ENCODE measurements around the gene KLHL15. TPM values are rescaled to one million over a fixed set of nuclear protein-coding genes. Genes with fewer than 3 reads are reported as not detected.

The KLHL15 gene
- total and polyA plus RNA-seq, 2 donors from 2014 or later, result 2.2 to 7.2 TPM

DNA sequence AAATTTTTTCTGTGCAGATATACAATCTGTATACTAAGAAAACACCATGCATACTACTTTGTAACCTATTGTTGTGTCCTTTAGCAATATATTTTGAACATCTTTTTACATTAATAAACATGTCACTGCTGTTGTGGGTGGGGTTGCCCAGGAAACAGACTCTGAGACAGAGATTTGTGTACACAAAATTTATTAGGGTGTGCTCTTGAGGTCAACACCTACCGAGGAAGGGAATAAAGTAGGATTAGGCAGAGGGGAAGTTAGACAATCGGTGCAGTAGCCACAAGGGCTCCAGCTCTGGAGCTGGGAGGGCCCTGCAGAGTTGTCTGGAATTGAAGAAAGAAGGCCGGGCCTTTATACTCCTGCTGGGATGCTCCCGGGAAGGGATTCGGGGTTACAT, 62.8 kb downstream of the KLHL15 start:
- Histone ChIP-seq H3K4me3 (ENCODE audit: low read length in 3 of 3) (no peak overlapping the region), H3K27ac (ENCODE audit: low read depth in 2 of 2, low read length in 2 of 2) (no peak overlapping the region), H3K36me3 (ENCODE audit: control insufficient read depth in 2 of 3, insufficient read depth in 3 of 3, low read length in 3 of 3) (no peaks in the 10 kb centered on the region), H3K27me3 (ENCODE audit: control insufficient read depth, insufficient read depth, low read length) (peaks cover 3% of the 10 kb centered on the region), H3K9me3 (ENCODE audit: control insufficient read depth in 2 of 3, insufficient read depth in 1 of 3, low read length in 3 of 3) (no peaks in the 10 kb centered on the region), H3K9ac (ENCODE audit: low read length in 3 of 3) (no peak overlapping the region), H3K4me1 (ENCODE audit: control insufficient read depth in 2 of 3, insufficient read depth in 2 of 3, low read depth in 1 of 3, low read length in 3 of 3) (no peaks in the 10 kb centered on the region)
- no peak for FAIRE-seq
- TF ChIP-seq, protein P1, sequence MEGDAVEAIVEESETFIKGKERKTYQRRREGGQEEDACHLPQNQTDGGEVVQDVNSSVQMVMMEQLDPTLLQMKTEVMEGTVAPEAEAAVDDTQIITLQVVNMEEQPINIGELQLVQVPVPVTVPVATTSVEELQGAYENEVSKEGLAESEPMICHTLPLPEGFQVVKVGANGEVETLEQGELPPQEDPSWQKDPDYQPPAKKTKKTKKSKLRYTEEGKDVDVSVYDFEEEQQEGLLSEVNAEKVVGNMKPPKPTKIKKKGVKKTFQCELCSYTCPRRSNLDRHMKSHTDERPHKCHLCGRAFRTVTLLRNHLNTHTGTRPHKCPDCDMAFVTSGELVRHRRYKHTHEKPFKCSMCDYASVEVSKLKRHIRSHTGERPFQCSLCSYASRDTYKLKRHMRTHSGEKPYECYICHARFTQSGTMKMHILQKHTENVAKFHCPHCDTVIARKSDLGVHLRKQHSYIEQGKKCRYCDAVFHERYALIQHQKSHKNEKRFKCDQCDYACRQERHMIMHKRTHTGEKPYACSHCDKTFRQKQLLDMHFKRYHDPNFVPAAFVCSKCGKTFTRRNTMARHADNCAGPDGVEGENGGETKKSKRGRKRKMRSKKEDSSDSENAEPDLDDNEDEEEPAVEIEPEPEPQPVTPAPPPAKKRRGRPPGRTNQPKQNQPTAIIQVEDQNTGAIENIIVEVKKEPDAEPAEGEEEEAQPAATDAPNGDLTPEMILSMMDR (IDR thresholded peaks at IDR 0.05; ENCODE audit: borderline replicate concordance, extremely low read depth, insufficient read depth), result no peak
- intact Hi-C loops (cut with DNase I), result no loop called here
- DNase-seq, result no peak

DNA sequence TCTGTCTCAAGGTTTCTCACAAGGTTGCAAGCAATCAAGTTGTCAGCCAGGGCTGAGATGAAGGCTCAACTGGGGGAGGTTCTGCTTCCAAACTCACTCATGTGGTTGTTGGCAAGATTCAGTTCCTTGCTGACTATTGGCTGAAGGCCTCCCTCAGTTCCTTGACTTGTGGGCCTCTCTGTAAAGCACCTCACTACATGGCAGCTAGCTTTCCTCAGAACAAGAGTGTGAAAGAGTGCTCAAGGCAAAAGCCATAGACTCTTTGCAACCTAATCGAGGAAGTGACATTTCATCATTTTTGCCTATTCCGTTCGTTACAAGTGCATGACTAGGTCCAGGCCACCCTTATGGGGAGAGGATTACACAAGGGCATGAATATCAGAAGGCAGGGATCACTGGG, 67.2 kb downstream of the KLHL15 start:
- TF ChIP-seq, protein P1 (IDR thresholded peaks at IDR 0.05; ENCODE audit: borderline replicate concordance, extremely low read depth, insufficient read depth), result no peak
- Histone ChIP-seq H3K9ac (ENCODE audit: low read length in 3 of 3) (no peak overlapping the region), H3K4me3 (ENCODE audit: low read length in 3 of 3) (no peak overlapping the region), H3K27me3 (ENCODE audit: control insufficient read depth, insufficient read depth, low read length) (peaks cover 3% of the 10 kb centered on the region), H3K36me3 (ENCODE audit: control insufficient read depth in 2 of 3, insufficient read depth in 3 of 3, low read length in 3 of 3) (no peaks in the 10 kb centered on the region), H3K9me3 (ENCODE audit: control insufficient read depth in 2 of 3, insufficient read depth in 1 of 3, low read length in 3 of 3) (no peaks in the 10 kb centered on the region), H3K4me1 (ENCODE audit: control insufficient read depth in 2 of 3, insufficient read depth in 2 of 3, low read depth in 1 of 3, low read length in 3 of 3) (no peaks in the 10 kb centered on the region), H3K27ac (ENCODE audit: low read depth in 2 of 2, low read length in 2 of 2) (no peak overlapping the region)
- no peak for FAIRE-seq
- intact Hi-C loops (cut with DNase I), result no loop called here
- DNase-seq, result no peak

DNA sequence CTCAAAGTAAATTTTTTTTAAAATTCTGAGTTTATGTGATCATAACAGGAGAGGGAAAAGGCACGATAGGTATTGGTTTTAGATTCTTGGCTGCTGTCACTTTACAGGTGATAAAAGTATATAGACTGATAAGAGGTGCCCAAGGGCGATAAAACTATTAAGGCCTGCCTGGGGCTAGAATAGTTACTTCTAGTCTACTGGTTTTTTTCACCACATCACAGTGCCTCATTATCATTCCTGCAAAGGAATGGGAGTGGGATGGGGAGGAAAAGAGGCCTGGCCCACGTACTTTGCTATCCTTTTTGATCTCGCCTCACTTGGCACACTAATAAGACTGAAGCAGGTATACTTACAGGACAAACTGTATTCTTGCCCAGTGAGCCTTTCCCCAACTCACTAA, 72.6 kb downstream of the KLHL15 start:
- Histone ChIP-seq H3K9me3 (ENCODE audit: control insufficient read depth in 2 of 3, insufficient read depth in 1 of 3, low read length in 3 of 3) (no peaks in the 10 kb centered on the region), H3K4me1 (ENCODE audit: control insufficient read depth in 2 of 3, insufficient read depth in 2 of 3, low read depth in 1 of 3, low read length in 3 of 3) (no peaks in the 10 kb centered on the region), H3K27me3 (ENCODE audit: control insufficient read depth, insufficient read depth, low read length) (no peaks in the 10 kb centered on the region), H3K4me3 (ENCODE audit: low read length in 3 of 3) (no peak overlapping the region), H3K9ac (ENCODE audit: low read length in 3 of 3) (no peak overlapping the region), H3K36me3 (ENCODE audit: control insufficient read depth in 2 of 3, insufficient read depth in 3 of 3, low read length in 3 of 3) (no peaks in the 10 kb centered on the region), H3K27ac (ENCODE audit: low read depth in 2 of 2, low read length in 2 of 2) (no peak overlapping the region)
- no peak for FAIRE-seq
- DNase-seq, result no peak
- intact Hi-C loops (cut with DNase I), result no loop called here
- TF ChIP-seq, protein P1 (IDR thresholded peaks at IDR 0.05; ENCODE audit: borderline replicate concordance, extremely low read depth, insufficient read depth), result no peak

DNA sequence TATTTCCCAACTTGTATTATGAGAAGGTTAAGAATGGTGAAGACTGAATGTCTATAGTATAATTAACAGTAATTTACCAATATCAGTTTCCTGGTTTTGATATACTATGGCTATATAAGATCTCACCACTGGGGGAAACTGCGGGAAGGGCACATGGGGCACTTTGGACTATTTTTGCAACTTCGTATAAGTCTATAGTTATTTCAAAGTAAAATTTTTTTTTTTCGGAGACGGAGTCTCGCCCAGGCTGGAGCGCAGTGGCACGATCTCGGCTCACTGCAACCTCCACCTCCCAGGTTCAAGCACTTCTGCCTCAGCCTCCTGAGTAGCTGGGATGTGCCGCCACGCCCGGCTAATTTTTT, 73.1 kb downstream of the KLHL15 start:
- H3K27me3 ChIP-seq (ENCODE audit: control insufficient read depth, insufficient read depth, low read length), result no peaks in the 10 kb centered on the region
- H3K36me3 ChIP-seq (ENCODE audit: control insufficient read depth in 2 of 3, insufficient read depth in 3 of 3, low read length in 3 of 3), result no peaks in the 10 kb centered on the region
- H3K4me3 ChIP-seq (ENCODE audit: low read length in 3 of 3), result no peak overlapping the region
- H3K27ac ChIP-seq (ENCODE audit: low read depth in 2 of 2, low read length in 2 of 2), result no peak overlapping the region
- no peak overlapping the region for H3K9ac ChIP-seq (ENCODE audit: low read length in 3 of 3)
- no peaks in the 10 kb centered on the region for H3K4me1 ChIP-seq (ENCODE audit: control insufficient read depth in 2 of 3, insufficient read depth in 2 of 3, low read depth in 1 of 3, low read length in 3 of 3)
- H3K9me3 ChIP-seq (ENCODE audit: control insufficient read depth in 2 of 3, insufficient read depth in 1 of 3, low read length in 3 of 3), result no peaks in the 10 kb centered on the region
- intact Hi-C loops (cut with DNase I), result no loop called here
- no peak for FAIRE-seq
- DNase-seq, result no peak
- TF ChIP-seq, protein P1 (IDR thresholded peaks at IDR 0.05; ENCODE audit: borderline replicate concordance, extremely low read depth, insufficient read depth), result no peak

Data from kidney (tissue), 14 donors.